ENCODE measurements around the gene HPS4.
A peak's percentile ranks its signal among the peaks of the same experiment; 100 is the strongest.
"Not testable (repeated sequence)": the region's sequence is repeated elsewhere in the genome, so short reads cannot be mapped to it uniquely, and the experiment has no call there.

Gene HPS4

DNA sequence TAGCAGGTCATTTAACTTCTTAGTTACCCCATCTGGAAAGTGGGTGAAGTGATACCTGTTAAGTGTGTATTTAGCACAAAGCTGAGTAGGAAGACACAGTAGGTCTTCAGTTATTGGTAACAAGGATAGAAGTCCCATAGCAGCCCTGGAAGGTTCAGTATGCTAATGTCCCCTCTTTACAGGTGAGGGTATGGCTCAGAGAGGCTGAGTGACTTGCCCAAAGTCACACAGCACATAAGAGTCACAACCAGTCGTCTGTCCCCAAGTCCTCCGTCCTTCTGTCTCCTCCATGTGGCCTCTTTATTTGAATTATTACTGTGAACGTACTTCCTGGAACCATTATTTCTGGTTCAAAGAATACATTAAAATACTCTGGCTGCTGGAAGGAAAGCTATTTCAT is 44.0 kb downstream of the HPS4 start:
- no peak for DNase-seq

GRCh38 chr22:26438776-26439175 is 44.8 kb downstream of the HPS4 start:
- DNase-seq = not testable (repeated sequence)

DNA sequence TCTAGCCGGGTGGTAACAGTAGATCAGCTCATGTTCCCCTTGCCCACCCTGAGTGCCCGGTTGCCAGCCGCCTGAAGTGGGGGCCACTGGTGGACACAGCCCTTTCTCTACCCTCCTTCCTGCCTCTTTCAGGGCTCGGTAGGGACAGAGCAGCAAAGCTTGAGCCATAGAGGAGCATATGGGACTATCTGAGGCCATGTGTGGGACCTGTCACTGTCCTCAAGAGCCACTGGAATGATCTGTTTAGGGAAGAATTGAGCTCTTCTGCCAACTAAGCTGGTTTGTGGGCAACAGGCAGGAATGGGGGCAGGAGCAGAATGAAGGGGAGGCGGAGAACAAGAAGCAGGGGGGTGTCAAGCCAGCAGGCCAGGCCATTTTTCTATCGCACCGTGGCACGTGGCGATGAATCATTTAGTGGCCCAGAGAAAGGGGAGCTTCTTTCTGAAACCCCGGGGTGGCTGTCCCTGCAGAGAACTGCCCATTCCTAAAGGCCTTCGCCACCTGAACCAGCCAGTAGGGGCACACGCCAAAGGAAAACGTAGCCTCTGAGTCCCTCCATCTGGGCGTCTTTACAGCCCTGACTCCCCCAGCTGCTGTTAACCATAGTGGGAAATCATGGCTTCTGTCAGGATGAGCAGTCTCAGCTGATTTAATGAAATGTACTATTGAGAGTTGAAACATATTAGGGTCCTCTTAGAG is 45.7 kb downstream of the HPS4 start:
- no peak for DNase-seq

GRCh38 chr22:26436903-26437515 is 46.6 kb downstream of the HPS4 start:
- no peak for DNase-seq

DNA sequence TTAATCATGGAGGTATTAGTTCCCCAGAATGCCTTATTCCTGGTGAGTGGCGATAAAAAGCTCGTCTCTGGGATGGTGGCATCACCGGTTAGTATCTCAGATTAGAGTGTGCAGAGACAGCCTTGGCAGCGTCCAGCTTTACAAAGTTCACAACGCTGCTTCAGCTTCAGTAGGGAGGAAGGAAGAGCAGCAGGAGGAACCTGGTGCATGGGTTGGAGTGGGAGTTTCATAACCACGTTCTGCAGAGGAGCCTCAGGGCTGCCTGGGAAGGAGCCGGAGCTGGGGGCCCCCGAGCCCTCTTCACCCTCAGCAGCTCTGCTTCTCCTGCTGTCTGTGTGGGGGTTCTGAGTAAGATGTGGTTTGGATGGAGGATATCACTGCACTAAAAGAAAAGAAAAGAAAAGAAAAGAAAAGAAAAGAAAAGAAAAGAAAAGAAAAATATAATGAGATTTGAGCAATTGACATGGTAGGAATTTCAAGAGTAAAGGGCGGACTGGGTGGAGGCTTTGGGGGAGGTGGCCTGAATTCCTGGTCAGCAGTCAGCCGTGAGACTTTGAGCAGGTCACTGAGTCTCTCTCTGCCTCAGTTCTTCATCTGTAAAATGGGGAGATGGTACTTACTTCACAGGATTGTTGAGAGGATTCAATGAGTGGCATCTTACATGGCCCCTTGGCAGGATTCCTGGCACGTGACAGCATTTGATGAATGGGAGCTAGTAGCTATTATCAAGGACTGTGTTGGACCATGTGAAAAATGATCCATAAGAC is 48.1 kb downstream of the HPS4 start:
- no peak for DNase-seq

DNA sequence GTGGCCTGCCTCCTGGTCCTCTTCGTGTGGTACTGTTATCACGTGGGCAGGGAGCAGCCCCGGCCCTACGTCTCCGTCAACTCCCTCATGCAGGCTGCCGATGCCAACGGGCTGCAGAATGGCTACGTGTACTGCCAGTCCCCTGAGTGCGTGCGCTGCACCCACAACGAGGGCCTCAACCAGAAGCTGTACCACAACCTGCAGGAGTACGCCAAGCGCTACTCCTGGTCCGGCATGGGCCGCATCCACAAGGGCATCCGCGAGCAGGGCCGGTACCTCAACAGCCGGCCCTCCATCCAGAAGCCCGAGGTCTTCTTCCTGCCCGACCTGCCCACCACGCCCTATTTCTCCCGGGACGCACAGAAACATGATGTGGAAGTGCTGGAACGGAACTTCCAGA is 49.8 kb downstream of the HPS4 start:
- DNase-seq = no peak

- no peak for DNase-seq
These were observed 50.8 kb downstream of the HPS4 start for GRCh38 chr22:26432619-26433311.

DNA sequence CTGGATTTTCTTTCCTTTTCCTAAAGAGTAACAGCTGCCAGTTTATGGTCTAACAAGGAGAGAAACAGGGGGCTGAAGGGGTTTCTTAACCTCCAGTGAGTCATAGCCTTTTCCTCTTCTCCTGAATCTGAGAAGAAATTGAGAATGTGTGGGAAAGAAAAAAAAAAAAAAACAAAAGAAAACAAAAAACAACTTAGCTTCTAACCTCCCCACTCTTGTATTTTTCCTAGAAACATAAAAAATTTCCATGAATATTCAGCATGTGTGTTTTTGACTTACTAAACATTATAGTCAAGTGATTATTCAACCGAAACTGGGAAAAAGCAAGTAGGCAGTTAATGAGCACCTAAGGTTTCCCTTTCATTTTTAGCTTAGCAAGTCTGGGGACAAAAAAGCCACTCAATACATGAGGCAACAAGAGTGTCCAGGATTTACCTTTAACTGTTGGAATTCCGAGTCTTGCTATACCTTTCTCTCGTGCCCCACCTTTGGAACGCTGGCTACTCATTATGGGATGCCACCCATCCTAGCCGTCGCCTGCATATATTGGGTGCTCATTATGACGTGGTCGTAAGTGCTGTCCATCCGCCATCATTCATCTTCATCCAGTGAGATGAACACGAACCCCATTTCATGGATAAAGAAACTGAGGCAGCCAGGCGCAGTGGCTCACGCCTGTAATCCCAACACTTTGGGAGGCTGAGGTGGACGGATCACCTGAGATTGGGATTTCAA is 52.2 kb downstream of the HPS4 start:
- no peak for DNase-seq

- no peak for DNase-seq
These were observed 53.0 kb downstream of the HPS4 start for GRCh38 chr22:26430600-26430999.

GRCh38 chr22:26429458-26430286 is 53.9 kb downstream of the HPS4 start:
- no peak for DNase-seq

GRCh38 chr22:26428515-26429457 is 54.8 kb downstream of the HPS4 start, which contains the start of gene ASPHD2:
Gene ASPHD2, plus strand, starts transcription at chr22:26429260. Its CDS starts 4,356 bp downstream, at chr22:26433616.
- DNase-seq = peak; percentile 52

- no peak for DNase-seq
These were observed 56.7 kb downstream of the HPS4 start for GRCh38 chr22:26426924-26427323.

DNA sequence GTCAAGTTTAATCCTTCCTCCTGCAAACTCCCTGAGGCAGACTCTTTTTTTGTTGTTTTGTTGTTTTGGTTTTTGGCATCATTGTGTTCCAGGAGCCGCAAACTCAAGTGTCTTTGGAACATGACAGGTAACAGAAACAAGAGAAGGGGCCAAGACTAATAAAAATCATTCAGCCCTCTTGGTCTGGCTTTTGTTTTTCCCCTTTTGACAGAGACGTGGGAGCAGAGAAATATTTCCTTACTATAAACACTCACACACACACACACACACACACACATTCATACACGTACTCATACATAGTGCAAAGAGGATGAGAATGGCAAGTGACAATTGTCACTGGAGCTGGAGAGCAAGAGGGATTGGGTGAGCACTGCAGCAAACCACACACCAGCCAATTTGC is 65.0 kb downstream of the HPS4 start:
- DNase-seq = no peak

DNA sequence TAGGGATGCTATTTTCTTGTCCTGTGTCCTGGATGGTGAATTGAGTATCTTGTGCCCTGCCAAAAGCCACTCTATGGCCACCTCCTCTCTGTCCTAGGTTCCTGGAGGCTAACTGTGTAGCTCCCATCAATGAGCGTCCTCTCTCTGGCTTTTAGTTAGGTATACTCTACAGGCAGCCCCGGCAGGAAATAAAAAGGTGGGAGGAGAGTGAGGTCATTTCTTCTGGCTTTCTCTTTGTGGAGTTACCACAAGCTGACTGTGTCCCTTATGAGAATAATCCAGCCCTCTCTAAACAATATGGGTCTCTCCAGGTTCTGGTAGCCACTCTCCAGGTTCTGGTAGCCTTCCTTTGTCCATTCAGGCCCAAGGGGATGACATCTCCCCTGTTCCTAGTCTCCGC is 66.2 kb downstream of the HPS4 start:
- no peak for DNase-seq

DNA sequence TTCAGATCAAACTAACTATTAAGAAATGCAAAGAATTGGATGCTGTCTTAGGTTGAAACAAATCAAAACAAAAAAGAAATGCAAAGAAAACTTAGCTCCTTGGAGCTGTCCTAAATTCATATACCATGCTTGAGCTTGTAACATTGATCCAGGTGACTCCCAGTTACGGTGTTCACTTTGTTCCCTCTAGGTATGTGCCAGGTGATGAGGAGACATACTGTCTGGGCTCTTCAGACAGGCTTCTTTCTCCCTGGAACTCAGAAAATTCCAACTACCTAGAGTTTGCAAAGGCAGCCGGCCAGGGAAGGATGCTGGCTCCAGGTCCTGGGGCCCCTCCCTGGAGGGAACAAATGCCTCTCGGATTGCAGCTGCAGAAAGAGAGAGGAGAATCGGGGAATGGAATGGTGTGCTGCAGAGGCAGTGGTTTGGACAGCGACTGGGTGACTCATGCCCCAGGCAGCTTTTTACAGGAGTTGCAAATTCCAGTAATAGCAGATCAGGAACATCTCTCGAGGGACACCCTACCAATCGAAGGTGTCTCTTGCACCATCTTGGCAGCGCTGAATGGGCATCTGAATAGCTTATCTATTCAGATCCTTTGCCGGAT is 66.8 kb downstream of the HPS4 start:
- no peak for DNase-seq

DNA sequence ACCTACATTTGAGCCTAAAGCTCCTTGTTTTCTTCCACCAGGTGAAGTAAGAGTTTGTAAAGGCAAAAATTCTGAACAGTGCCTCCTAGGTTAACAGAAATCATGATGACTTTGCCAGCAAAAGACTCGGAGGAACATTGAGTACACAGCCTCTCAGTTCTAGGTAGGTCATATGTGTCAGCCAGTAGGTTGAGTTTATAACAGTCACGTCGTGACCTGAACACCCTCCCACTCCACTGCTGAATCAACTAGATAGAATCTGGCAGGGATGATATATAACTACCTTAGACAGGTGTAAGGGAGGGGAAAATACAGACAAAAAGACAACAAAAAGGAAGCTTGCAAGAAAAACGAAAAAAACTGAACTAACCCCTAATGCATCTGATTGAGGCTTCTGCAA is 67.3 kb downstream of the HPS4 start:
- DNase-seq = no peak

GRCh38 chr22:26414347-26414746 is 69.2 kb downstream of the HPS4 start:
- no peak for DNase-seq

DNA sequence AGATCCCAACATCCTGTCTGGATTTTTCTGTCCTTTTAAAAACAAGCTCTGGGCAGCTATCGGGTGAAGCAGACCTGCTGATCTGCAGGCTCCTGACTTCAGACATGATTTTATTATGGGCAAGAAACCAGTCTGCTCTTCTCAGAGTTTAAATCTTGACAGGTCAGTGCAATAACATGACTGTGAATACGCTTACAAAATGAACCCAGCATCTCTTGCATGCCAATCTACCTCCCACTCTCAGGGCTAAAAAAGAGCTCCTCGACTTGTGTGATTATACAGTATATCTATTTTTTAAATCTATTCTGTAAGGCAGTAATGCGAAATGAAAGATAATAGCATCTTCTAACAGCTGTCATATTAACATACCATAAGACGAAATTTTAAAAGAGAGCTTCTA is 73.2 kb downstream of the HPS4 start:
- DNase-seq = no peak

- DNase-seq = peak; percentile 9
These were observed 73.8 kb downstream of the HPS4 start for GRCh38 chr22:26409719-26410335.

All from NCI-H510A treated with DMSO at 0.1 percent for 48 hours (cell line).